Tibial nerve (tissue), 4 donors: ENCODE measurements around the gene PAPPA.

Experiments used
- EP300 ChIP-seq, 2 donors: sonication (generic); formaldehyde crosslinking; IDR thresholded peaks; one replicate each; pipeline ENCODE4 v1.6.1; 2017; ENCODE audit warnings: antibody characterized with exemption in 2 of 2, mild to moderate bottlenecking in 1 of 2
- TF ChIP-seq, protein P1 (sequence below), 5 experiments: fragments of 200-600 bp in 3 of 5; fragments of 450-650 bp in 2 of 5; sonication (generic) in 3 of 5; IDR thresholded peaks; one replicate each; pipeline ENCODE4 v1.5.1; 2016 to 2019; ENCODE audit warnings: antibody characterized with exemption in 5 of 5, mild to moderate bottlenecking in 3 of 5, moderate library complexity in 2 of 5

- TF ChIP-seq, protein P1, sequence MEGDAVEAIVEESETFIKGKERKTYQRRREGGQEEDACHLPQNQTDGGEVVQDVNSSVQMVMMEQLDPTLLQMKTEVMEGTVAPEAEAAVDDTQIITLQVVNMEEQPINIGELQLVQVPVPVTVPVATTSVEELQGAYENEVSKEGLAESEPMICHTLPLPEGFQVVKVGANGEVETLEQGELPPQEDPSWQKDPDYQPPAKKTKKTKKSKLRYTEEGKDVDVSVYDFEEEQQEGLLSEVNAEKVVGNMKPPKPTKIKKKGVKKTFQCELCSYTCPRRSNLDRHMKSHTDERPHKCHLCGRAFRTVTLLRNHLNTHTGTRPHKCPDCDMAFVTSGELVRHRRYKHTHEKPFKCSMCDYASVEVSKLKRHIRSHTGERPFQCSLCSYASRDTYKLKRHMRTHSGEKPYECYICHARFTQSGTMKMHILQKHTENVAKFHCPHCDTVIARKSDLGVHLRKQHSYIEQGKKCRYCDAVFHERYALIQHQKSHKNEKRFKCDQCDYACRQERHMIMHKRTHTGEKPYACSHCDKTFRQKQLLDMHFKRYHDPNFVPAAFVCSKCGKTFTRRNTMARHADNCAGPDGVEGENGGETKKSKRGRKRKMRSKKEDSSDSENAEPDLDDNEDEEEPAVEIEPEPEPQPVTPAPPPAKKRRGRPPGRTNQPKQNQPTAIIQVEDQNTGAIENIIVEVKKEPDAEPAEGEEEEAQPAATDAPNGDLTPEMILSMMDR (IDR thresholded peaks at IDR 0.05) = no peak
- no peak for TF ChIP-seq EP300 (IDR thresholded peaks at IDR 0.05)
Measured at GRCh38 chr9:116134975-116135374, 18.6 kb upstream of the PAPPA start.
